HG02981 (cell line): ENCODE data around the gene AAGAB.
"Not testable (repeated sequence)": the region's sequence is repeated elsewhere in the genome, so short reads cannot be mapped to it uniquely, and the experiment has no call there.

Experiments
- ATAC-seq: cut with Tn5 transposase; IDR thresholded peaks from one replicate; pipeline ENCODE4 v1.9.1; 2021; ENCODE audit warnings: mild to moderate bottlenecking, moderate library complexity; ENCODE audit not compliant: unreplicated experiment

Gene AAGAB

GRCh38 chr15:67253549-67254237 lies 768 bp downstream of the AAGAB start:
- ATAC-seq, result no peak

- ATAC-seq, result no peak
Observed at GRCh38 chr15:67253101-67253500, 1.4 kb downstream of the AAGAB start.

- no peak for ATAC-seq
Observed at GRCh38 chr15:67251318-67251717, 3.1 kb downstream of the AAGAB start.

- no peak for ATAC-seq
Observed at GRCh38 chr15:67249830-67250229, 4.6 kb downstream of the AAGAB start.

GRCh38 chr15:67248011-67248505 lies 6.4 kb downstream of the AAGAB start:
- no peak for ATAC-seq

- ATAC-seq, result not testable (repeated sequence)
Observed at GRCh38 chr15:67246606-67247005, 7.9 kb downstream of the AAGAB start.

- ATAC-seq, result no peak
Observed at GRCh38 chr15:67244971-67245478, 9.4 kb downstream of the AAGAB start.

GRCh38 chr15:67242708-67243111 lies 11.8 kb downstream of the AAGAB start:
- ATAC-seq, result no peak

- ATAC-seq, result peak; percentile 77
Observed at GRCh38 chr15:67241132-67241855, 13.2 kb downstream of the AAGAB start.

GRCh38 chr15:67240235-67241131 lies 14.0 kb downstream of the AAGAB start:
- no peak for ATAC-seq

GRCh38 chr15:67232591-67232990 lies 21.9 kb downstream of the AAGAB start:
- no peak for ATAC-seq

- ATAC-seq, result no peak
Observed at GRCh38 chr15:67230504-67230903, 24.0 kb downstream of the AAGAB start.

- ATAC-seq, result no peak
Observed at GRCh38 chr15:67228286-67228685, 26.2 kb downstream of the AAGAB start.

- ATAC-seq, result no peak
Observed at GRCh38 chr15:67227846-67228245, 26.6 kb downstream of the AAGAB start.

GRCh38 chr15:67227431-67227830 lies 27.0 kb downstream of the AAGAB start:
- ATAC-seq, result no peak

- no peak for ATAC-seq
Observed at GRCh38 chr15:67225336-67225735, 29.1 kb downstream of the AAGAB start.

GRCh38 chr15:67224889-67225288 lies 29.6 kb downstream of the AAGAB start:
- ATAC-seq, result no peak

- no peak for ATAC-seq
Observed at GRCh38 chr15:67219288-67219687, 35.2 kb downstream of the AAGAB start.

GRCh38 chr15:67218428-67218827 lies 36.0 kb downstream of the AAGAB start:
- ATAC-seq, result no peak

GRCh38 chr15:67216859-67217258 lies 37.6 kb downstream of the AAGAB start:
- no peak for ATAC-seq

GRCh38 chr15:67215102-67215501 lies 39.4 kb downstream of the AAGAB start:
- no peak for ATAC-seq
